Loucy (cell line): Measurements from ENCODE around the gene ACSL5.

Experiments
- CTCF ChIP-seq: fragments of 200-600 bp; sonication (generic); conservative IDR thresholded peaks from 2 replicates; pipeline ENCODE4 v1.5.1; 2014; ENCODE audit warnings: mild to moderate bottlenecking, antibody characterized with exemption, low read length
- EZH2phosphoT487 ChIP-seq: fragments of 200-600 bp; IDR thresholded peaks from 2 replicates; pipeline ENCODE4 v1.6.1; 2018; ENCODE audit warnings: antibody characterized with exemption, mild to moderate bottlenecking, moderate library complexity, borderline replicate concordance

GRCh38 chr10:112421731-112422130 lies 47.8 kb downstream of the ACSL5 start:
- TF ChIP-seq CTCF, result no peak
- TF ChIP-seq EZH2phosphoT487, result no peak
